ENCODE measurements around the gene PCYT1A. TPM values are rescaled to one million over a fixed set of nuclear protein-coding genes. Genes with fewer than 3 reads are reported as not detected.

Gene PCYT1A
- total and polyA plus RNA-seq, 2 of the 13 experiments (the other 11 are each of a cell fraction or from before 2014, with no cell fraction given), result 26.4 to 45.3 TPM

- TF ChIP-seq JARID2 (CRISPR knock-in tag; IDR thresholded peaks at IDR 0.05; ENCODE audit: insufficient replicate concordance) (no peak), IRX3 (CRISPR knock-in tag; IDR thresholded peaks at IDR 0.05; ENCODE audit: borderline replicate concordance, low read depth) (no peak), ASH2L (IDR thresholded peaks at IDR 0.05; ENCODE audit: insufficient read length, low read depth, low read length) (no peak), SNAPC4 (CRISPR knock-in tag; IDR thresholded peaks at IDR 0.05) (no peak), ZFAT (CRISPR knock-in tag; conservative IDR thresholded peaks at IDR 0.05) (no peak), HES4 (CRISPR knock-in tag; IDR thresholded peaks at IDR 0.05; ENCODE audit: borderline replicate concordance) (no peak), ZNF678 (CRISPR knock-in tag; IDR thresholded peaks at IDR 0.05) (no peak), AKAP8 (CRISPR knock-in tag; IDR thresholded peaks at IDR 0.05) (no peak), ZNF530 (CRISPR knock-in tag; IDR thresholded peaks at IDR 0.05; ENCODE audit: low read depth) (no peak), RCOR2 (CRISPR knock-in tag; IDR thresholded peaks at IDR 0.05) (no peak), RBM22 (optimal IDR thresholded peaks at IDR 0.05; ENCODE audit: low read length) (no peak), E2F1 (CRISPR knock-in tag; IDR thresholded peaks at IDR 0.05) (no peak), SOX5 (CRISPR knock-in tag; IDR thresholded peaks at IDR 0.05; ENCODE audit: borderline replicate concordance) (0 out of 2 replicates have a peak, but pooled peaks have one; percentile 8), ZFP36L1 (CRISPR knock-in tag; IDR thresholded peaks at IDR 0.05) (no peak), ZNF484 (CRISPR knock-in tag; IDR thresholded peaks at IDR 0.05; ENCODE audit: borderline replicate concordance, low read depth) (no peak), USF2 (IDR thresholded peaks at IDR 0.05; ENCODE audit: low read depth, low read length) (no peak), USF2 (CRISPR knock-in tag; IDR thresholded peaks at IDR 0.05; ENCODE audit: borderline replicate concordance) (no peak), ZNF367 (CRISPR knock-in tag; IDR thresholded peaks at IDR 0.05; ENCODE audit: borderline replicate concordance) (no peak), ZNF496 (CRISPR knock-in tag; IDR thresholded peaks at IDR 0.05; ENCODE audit: insufficient replicate concordance) (no peak), KDM5B (CRISPR knock-in tag; IDR thresholded peaks at IDR 0.05; ENCODE audit: borderline replicate concordance) (no peak; the same call in 1 of the 2 replicates)
- TF ChIP-seq, protein P1, sequence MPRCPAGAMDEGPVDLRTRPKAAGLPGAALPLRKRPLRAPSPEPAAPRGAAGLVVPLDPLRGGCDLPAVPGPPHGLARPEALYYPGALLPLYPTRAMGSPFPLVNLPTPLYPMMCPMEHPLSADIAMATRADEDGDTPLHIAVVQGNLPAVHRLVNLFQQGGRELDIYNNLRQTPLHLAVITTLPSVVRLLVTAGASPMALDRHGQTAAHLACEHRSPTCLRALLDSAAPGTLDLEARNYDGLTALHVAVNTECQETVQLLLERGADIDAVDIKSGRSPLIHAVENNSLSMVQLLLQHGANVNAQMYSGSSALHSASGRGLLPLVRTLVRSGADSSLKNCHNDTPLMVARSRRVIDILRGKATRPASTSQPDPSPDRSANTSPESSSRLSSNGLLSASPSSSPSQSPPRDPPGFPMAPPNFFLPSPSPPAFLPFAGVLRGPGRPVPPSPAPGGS (CRISPR knock-in tag; IDR thresholded peaks at IDR 0.05), result no peak
Measured at GRCh38 chr3:196202516-196202970, 85.0 kb downstream of the PCYT1A start (continued).
